Glutamatergic neuron (in vitro differentiated cells): Measurements from ENCODE around the gene CORO1A. TPM values are rescaled to one million over a fixed set of nuclear protein-coding genes. Genes with fewer than 3 reads are reported as not detected.
"Not testable (repeated sequence)": the region's sequence is repeated elsewhere in the genome, so short reads cannot be mapped to it uniquely, and the experiment has no call there.

Source experiments
- DNase-seq: peaks from one replicate; pipeline ENCODE4 v3.0.0; 2022
- H3K27ac Mint-ChIP-seq: one replicate; pipeline ENCODE4 v1.8.0; 2020; ENCODE audit warnings: mild to moderate bottlenecking, mixed read lengths, inconsistent platforms; ENCODE audit not compliant: unreplicated experiment
- H3K27me3 Mint-ChIP-seq: one replicate; pipeline ENCODE4 v1.8.0; 2020; ENCODE audit warnings: mild to moderate bottlenecking, moderate library complexity, mixed read lengths, inconsistent platforms; ENCODE audit not compliant: unreplicated experiment
- H3K36me3 Mint-ChIP-seq: one replicate; pipeline ENCODE4 v1.8.0; 2020; ENCODE audit warnings: mild to moderate bottlenecking, mixed read lengths, inconsistent platforms; ENCODE audit not compliant: unreplicated experiment
- H3K4me1 Mint-ChIP-seq: one replicate; pipeline ENCODE4 v1.8.0; 2020; ENCODE audit warnings: mild to moderate bottlenecking, low read depth, mixed read lengths, inconsistent platforms; ENCODE audit not compliant: unreplicated experiment
- H3K4me3 Mint-ChIP-seq: one replicate; pipeline ENCODE4 v1.8.0; 2020; ENCODE audit warnings: mild to moderate bottlenecking, mixed read lengths, inconsistent platforms; ENCODE audit not compliant: unreplicated experiment
- H3K9me3 Mint-ChIP-seq: one replicate; pipeline ENCODE4 v1.8.0; 2020; ENCODE audit warnings: mild to moderate bottlenecking, moderate library complexity, mixed read lengths, inconsistent platforms; ENCODE audit not compliant: unreplicated experiment
- total RNA-seq: library from RNA; stranded (reverse); fragmentation: NEBNext Ultra II Directional; extraction: Animal tissue kit (Norgen Biotek cat#: 25700); gene quantifications from one replicate; pipeline ENCODE4 v1.2.1, GENCODE V29; 2021; ENCODE audit not compliant: unreplicated experiment
- TF ChIP-seq, protein P1 (sequence below): fragments of 200-600 bp; sonication (generic); IDR thresholded peaks from one replicate; pipeline ENCODE4 v1.5.0; 2021; ENCODE audit not compliant: partially characterized antibody, unreplicated experiment

Gene CORO1A
- total RNA-seq, 1 donor from 2014 or later, result 75.2 TPM

DNA sequence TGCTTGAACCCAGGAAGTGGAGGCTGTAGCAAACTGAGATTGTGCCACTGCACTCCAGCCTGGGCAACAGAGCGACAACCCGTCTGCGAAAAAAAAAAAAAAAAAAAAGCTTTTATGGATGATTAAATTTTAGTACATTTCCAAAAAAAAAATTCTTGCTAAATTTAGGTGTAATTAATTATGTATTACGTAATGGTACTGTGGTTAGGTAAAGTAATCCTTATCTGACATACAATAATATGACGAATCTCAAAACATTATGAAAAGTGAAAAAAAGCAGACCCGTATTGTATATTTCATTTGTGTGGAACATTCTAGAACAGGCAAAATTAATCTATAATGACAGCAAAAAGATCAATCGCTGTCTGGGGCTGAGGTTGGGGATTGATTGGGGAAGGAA, 10.3 kb upstream of the CORO1A start:
- TF ChIP-seq, protein P1, sequence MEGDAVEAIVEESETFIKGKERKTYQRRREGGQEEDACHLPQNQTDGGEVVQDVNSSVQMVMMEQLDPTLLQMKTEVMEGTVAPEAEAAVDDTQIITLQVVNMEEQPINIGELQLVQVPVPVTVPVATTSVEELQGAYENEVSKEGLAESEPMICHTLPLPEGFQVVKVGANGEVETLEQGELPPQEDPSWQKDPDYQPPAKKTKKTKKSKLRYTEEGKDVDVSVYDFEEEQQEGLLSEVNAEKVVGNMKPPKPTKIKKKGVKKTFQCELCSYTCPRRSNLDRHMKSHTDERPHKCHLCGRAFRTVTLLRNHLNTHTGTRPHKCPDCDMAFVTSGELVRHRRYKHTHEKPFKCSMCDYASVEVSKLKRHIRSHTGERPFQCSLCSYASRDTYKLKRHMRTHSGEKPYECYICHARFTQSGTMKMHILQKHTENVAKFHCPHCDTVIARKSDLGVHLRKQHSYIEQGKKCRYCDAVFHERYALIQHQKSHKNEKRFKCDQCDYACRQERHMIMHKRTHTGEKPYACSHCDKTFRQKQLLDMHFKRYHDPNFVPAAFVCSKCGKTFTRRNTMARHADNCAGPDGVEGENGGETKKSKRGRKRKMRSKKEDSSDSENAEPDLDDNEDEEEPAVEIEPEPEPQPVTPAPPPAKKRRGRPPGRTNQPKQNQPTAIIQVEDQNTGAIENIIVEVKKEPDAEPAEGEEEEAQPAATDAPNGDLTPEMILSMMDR, result no peak
- peaks cover 1% of the 10 kb centered on the region for H3K4me1 Mint-ChIP-seq

DNA sequence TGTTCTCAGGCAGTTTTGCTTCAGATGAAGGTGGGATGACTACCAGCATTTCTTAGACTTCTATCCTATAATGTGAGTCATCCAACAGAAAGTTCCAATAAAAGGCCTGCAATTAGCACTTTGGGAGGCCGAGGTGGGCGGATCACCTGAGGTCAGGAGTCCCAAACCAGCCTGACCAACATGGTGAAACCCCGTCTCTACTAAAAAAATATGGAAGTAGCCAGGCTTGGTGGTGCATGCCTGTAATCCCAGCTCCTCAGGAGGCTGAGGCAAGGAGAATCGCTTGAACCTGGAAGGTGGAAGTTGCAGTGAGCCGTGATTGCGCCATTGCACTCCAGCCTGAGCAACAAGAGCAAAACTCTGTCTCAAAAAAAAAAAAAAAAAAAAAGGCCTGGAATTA, 6.5 kb upstream of the CORO1A start:
- H3K27ac Mint-ChIP-seq, H3K27me3 Mint-ChIP-seq, DNase-seq, H3K4me1 Mint-ChIP-seq, H3K4me3 Mint-ChIP-seq, H3K36me3 Mint-ChIP-seq, H3K9me3 Mint-ChIP-seq: not testable (repeated sequence)

More for the DNA sequence above, 10.3 kb upstream of the CORO1A start:
- Mint-ChIP-seq H3K27me3 (peaks cover 3% of the 10 kb centered on the region), H3K36me3 (peaks cover 4% of the 10 kb centered on the region), H3K9me3 (peaks cover 4% of the 10 kb centered on the region), H3K4me3 (no peak overlapping the region), H3K27ac (no peak overlapping the region)
- DNase-seq, result no peak

DNA sequence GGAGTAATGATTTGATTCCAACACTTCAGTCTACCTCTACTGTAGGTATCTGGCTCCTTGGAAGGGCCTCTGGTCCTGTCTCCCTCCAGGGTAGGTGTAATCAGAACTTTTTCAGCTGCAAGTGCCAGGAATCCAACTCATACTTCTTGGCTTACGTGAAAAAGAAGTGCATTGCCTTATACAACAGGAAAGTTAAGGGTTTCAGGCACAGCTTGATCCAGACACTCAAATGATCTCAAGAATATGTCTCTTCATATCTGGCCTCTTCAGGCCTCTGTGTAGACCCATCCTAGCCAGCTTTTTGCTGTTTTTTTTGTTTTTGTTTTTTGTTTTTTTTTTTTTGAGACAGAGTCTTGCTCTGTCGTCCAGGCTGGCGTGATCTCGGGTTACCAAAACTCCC, 4.2 kb upstream of the CORO1A start:
- TF ChIP-seq, protein P1, result no peak
- Mint-ChIP-seq H3K36me3 (no peaks in the 10 kb centered on the region), H3K4me3 (no peak overlapping the region), H3K9me3 (peaks cover 4% of the 10 kb centered on the region), H3K4me1 (no peaks in the 10 kb centered on the region), H3K27me3 (peaks cover 2% of the 10 kb centered on the region), H3K27ac (no peak overlapping the region)
- no peak for DNase-seq

DNA sequence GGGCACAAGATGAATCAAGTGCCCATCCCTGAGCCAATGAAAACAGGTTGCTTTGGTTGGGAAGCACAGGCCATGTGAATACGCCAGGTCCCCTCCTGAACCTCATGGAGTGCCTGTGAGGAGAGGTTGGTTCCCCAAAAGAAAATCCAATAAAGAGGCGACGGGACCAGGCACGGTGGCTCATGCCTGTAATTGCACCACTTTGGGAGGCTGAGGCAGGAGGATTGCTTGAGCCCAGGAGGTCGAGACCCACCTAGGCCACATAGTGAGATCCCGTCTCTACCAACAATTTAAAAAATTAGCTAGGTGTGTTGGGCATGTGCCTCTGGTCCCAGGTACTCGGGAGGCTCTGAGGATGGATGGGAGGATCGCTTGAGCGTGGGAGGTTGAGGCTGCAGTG, 3.5 kb upstream of the CORO1A start:
- Mint-ChIP-seq H3K27ac (no peak overlapping the region), H3K36me3 (no peaks in the 10 kb centered on the region), H3K9me3 (peaks cover 4% of the 10 kb centered on the region), H3K4me3 (no peak overlapping the region), H3K4me1 (no peaks in the 10 kb centered on the region), H3K27me3 (peaks cover 4% of the 10 kb centered on the region)
- DNase-seq, result no peak
- TF ChIP-seq, protein P1, result no peak

- Mint-ChIP-seq H3K9me3 (peaks cover 4% of the 10 kb centered on the region), H3K4me1 (no peaks in the 10 kb centered on the region), H3K4me3 (no peak overlapping the region), H3K27ac (no peak overlapping the region), H3K36me3 (no peaks in the 10 kb centered on the region), H3K27me3 (peaks cover 4% of the 10 kb centered on the region)
- TF ChIP-seq, protein P1, result no peak
- no peak for DNase-seq
These were observed 2.7 kb upstream of the CORO1A start for GRCh38 chr16:30180741-30181140.
